ENCODE data around the gene SLC18B1.

Gene SLC18B1

GRCh38 chr6:132797951-132798868 is at the start of gene SLC18B1:
Gene SLC18B1, minus strand, starts transcription at chr6:132798637. Its CDS starts 181 bp downstream, at chr6:132798456.
- in situ Hi-C loops (cut with MboI; ENCODE audit: low pct_unique_long_range_greater_than_20kb, low sequenced_read_pairs, unreplicated experiment): no loop called here
- peak; percentile 45 for DNase-seq (ENCODE audit: low spot score)
- TF ChIP-seq, protein P1, sequence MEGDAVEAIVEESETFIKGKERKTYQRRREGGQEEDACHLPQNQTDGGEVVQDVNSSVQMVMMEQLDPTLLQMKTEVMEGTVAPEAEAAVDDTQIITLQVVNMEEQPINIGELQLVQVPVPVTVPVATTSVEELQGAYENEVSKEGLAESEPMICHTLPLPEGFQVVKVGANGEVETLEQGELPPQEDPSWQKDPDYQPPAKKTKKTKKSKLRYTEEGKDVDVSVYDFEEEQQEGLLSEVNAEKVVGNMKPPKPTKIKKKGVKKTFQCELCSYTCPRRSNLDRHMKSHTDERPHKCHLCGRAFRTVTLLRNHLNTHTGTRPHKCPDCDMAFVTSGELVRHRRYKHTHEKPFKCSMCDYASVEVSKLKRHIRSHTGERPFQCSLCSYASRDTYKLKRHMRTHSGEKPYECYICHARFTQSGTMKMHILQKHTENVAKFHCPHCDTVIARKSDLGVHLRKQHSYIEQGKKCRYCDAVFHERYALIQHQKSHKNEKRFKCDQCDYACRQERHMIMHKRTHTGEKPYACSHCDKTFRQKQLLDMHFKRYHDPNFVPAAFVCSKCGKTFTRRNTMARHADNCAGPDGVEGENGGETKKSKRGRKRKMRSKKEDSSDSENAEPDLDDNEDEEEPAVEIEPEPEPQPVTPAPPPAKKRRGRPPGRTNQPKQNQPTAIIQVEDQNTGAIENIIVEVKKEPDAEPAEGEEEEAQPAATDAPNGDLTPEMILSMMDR (IDR thresholded peaks at IDR 0.05; ENCODE audit: extremely low read depth, insufficient read depth, missing control alignments): no peak

DNA sequence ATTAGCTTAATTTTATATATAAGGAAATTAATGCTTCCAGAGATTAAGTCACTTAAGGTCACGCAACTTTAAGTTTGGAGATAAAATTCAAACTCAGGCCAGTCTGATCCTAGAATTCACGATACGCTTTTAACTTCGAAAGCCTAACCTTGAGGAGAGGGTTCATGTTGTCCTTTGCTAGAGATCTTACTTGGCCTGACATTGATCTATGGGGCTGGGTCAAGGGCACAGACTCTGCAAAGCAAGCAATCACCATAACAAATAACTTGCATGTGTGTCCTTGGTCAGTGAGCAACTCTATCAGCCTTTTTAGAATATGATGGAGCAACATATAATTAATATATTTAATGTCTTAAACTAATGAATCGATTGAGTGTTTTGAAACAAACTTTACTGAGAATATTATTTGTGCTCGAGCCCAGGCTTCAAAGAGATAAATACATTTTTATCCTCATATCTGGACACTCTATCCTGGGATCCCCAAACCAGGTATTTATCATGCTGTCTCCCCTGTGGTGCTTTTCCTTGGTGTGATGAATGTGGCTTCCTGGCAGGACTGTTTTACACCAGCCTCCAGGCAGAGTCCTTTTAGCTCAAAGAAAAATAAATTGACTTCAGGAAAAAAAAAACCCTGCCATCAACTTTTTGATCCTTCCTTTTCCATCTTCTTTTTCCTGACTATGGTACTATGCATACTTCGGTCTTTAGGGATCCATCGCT is 45.0 kb upstream of the SLC18B1 start:
- in situ Hi-C loops (cut with MboI; ENCODE audit: low pct_unique_long_range_greater_than_20kb, low sequenced_read_pairs, unreplicated experiment): no loop called here
- TF ChIP-seq, protein P1 (IDR thresholded peaks at IDR 0.05; ENCODE audit: extremely low read depth, insufficient read depth, missing control alignments): no peak
- no peak for DNase-seq (ENCODE audit: low spot score)

DNA sequence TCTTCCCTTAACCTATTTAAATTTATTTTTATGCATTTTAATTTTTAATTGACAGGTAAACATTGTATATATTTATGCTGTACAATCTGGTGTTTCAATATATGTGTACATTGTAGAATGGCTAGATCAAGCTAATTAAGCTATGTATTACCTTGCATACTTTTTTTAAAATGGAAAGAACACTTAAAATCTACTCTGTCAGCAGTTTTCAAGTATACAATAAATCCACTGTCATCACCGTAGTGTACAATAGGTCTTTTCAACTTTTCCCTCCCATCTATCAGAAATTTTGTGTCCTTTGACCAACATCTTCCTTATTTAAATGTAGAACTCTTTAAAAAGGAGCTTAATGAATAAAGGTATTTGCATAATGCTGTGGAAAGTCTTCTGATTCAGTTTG is 43.5 kb upstream of the SLC18B1 start:
- in situ Hi-C loops (cut with MboI; ENCODE audit: low pct_unique_long_range_greater_than_20kb, low sequenced_read_pairs, unreplicated experiment): no loop called here
- TF ChIP-seq, protein P1 (IDR thresholded peaks at IDR 0.05; ENCODE audit: extremely low read depth, insufficient read depth, missing control alignments): no peak
- no peak for DNase-seq (ENCODE audit: low spot score)

- TF ChIP-seq, protein P1 (IDR thresholded peaks at IDR 0.05; ENCODE audit: extremely low read depth, insufficient read depth, missing control alignments): no peak
- no peak for DNase-seq (ENCODE audit: low spot score)
- in situ Hi-C loops (cut with MboI; ENCODE audit: low pct_unique_long_range_greater_than_20kb, low sequenced_read_pairs, unreplicated experiment): loop anchor here (10.0 kb wide), 1 partner anchor 722 kb away; no protein-coding TSS in a partner anchor
These were observed 34.5 kb upstream of the SLC18B1 start for GRCh38 chr6:132832891-132833290.

- in situ Hi-C loops (cut with MboI; ENCODE audit: low pct_unique_long_range_greater_than_20kb, low sequenced_read_pairs, unreplicated experiment): loop anchor here (10.0 kb wide), 1 partner anchor 724 kb away; no protein-coding TSS in a partner anchor
- TF ChIP-seq, protein P1 (IDR thresholded peaks at IDR 0.05; ENCODE audit: extremely low read depth, insufficient read depth, missing control alignments): peak; percentile 66
- DNase-seq (ENCODE audit: low spot score): peak; percentile 24
These were observed 31.9 kb upstream of the SLC18B1 start for GRCh38 chr6:132830334-132830751.

GRCh38 chr6:132820629-132821381 is 22.4 kb upstream of the SLC18B1 start:
- in situ Hi-C loops (cut with MboI; ENCODE audit: low pct_unique_long_range_greater_than_20kb, low sequenced_read_pairs, unreplicated experiment): no loop called here
- TF ChIP-seq, protein P1 (IDR thresholded peaks at IDR 0.05; ENCODE audit: extremely low read depth, insufficient read depth, missing control alignments): no peak
- DNase-seq (ENCODE audit: low spot score): no peak
